HG03066 (cell line): ENCODE results near the gene AADACL3.
"Not testable (repeated sequence)": the region's sequence is repeated elsewhere in the genome, so short reads cannot be mapped to it uniquely, and the experiment has no call there.

Experiments
- ATAC-seq: cut with Tn5 transposase; IDR thresholded peaks from one replicate; pipeline ENCODE4 v1.9.1; 2021; ENCODE audit warnings: low read depth; ENCODE audit not compliant: unreplicated experiment

AADACL3 gene

GRCh38 chr1:12713651-12714050 lies 2.3 kb upstream of the AADACL3 start:
- not testable (repeated sequence) for ATAC-seq

DNA sequence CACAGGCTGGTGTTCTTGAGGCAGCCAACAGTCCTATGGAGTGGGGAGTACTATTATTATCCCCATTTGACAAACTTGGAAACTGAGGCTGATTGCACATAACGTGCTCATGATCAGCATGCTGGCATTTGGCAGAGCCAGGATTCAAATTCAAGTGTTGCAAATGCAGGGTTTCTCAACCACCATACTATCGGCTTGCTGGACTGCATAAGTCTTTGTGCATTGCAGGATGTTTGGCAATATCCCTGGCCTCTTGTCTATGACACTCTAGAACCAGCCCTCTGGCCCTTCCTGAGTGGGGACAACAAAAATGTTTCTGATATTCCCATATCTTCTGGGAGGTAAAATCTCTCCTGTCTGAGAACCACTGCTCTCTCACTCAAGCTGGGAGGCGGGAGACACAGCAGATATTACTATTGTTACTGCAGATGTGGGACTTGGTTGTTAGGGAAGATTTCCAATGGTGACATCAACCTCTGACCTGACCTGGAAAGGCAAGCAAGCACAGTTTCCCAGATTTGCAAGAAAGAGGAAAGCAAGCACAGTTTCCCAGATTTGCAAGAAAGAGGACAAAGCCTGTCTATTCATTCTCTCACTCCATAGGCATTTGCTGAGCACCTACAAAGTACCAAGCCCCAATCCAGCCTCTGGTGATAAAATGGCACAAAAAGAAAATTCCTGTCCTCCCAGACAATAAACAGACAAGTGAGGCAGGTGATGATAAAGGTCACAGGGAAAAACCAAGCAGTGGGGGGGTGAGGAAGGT lies 1.0 kb upstream of the AADACL3 start:
- ATAC-seq = no peak

GRCh38 chr1:12717301-12717838 lies 1.5 kb downstream of the AADACL3 start:
- no peak for ATAC-seq

DNA sequence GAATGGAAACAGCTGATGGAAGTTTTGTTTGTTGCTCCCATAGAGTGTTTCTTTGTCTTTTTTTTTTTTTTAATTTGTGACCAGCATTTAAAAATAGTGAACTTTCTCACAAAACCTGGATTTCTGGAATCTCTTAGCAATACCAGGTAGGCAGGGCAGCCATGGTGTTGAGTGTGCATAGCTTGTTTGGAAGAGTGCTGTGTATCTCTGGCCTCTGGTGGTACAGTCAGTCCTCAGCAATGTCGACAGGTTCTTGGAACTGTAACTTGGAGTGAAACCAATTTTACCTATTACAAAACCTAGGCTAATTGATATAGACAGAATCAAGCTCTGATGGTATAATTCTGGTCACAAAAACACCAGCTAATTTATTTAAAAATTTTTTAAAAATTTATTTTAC lies 6.7 kb downstream of the AADACL3 start:
- no peak for ATAC-seq

DNA sequence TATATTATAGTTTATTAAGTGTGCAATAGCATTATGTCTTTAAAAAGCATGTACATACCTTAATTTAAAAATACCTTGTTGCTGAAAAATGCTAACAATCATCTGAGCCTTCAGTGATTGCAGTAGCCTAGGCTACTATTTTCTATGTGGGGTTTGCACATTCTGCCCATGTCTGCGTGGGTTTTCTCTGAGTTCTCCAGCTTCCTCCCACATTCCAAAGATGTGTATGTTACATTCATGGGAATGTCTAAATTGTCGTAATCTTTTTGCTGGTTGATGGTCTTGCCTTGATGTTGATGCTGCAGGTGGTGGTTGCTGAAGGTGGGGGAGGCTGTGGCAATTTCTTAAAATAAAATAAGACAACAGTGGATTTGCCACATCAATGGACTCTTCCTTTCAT lies 12.5 kb downstream of the AADACL3 start:
- ATAC-seq = no peak

- ATAC-seq = no peak
Measured at GRCh38 chr1:12730156-12730555, 14.2 kb downstream of the AADACL3 start.

DNA sequence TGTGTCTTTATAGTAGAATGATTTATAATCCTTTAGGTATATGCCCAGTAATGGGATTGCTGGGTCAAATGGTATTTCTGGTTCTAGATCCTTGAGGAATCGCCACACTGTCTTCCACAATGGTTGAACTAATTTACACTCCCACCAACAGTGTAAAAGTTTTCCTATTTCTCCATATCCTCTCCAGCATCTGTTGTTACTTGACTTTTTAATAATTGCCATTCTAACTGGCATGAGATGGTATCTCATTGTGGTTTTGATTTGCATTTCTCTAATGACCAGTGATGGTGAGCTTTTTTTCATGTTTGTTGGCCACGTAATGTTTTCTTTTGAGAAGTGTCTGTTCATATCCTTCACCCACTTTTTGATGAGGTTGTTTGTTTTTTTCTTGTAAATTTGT lies 15.2 kb downstream of the AADACL3 start:
- ATAC-seq = not testable (repeated sequence)

DNA sequence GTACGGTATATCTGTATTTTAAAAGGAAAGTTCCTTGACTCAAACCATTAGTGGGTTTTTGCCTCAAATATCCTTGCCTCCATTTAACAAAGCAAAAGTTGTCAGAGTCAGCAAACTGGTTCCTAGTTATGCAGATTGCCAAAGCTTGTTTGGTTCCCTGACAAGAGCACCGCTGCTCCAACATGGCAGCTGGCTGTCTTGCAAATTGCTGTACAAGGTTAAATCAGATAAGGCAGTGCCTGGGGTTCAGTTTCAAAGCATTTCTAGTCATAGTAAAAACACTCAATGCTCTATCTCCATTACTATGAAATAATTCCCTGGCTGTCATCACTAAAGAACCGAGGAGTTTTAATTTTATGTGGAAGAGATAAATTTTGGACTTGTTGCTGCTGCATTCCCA lies 18.7 kb downstream of the AADACL3 start:
- no peak for ATAC-seq

DNA sequence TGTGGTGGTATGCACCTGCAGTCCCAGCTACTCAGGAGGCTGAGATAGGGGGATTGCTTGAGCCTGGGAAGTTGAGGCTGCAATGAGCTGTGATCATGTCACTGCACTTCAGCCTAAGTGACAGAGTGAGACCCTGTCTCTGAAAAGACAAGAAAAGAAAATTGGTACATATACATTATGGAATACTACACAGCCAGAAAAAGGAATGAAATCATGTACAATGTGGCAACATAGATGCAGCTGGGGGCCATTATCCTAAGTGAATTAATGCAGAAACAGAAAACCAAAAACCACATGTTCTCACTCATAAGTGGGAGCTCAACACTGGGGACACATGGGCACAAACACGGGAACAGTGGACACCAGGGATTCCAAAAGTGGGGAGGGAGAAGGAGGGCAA lies 23.0 kb downstream of the AADACL3 start:
- ATAC-seq = no peak

GRCh38 chr1:12739613-12740012 lies 23.7 kb downstream of the AADACL3 start:
- no peak for ATAC-seq

DNA sequence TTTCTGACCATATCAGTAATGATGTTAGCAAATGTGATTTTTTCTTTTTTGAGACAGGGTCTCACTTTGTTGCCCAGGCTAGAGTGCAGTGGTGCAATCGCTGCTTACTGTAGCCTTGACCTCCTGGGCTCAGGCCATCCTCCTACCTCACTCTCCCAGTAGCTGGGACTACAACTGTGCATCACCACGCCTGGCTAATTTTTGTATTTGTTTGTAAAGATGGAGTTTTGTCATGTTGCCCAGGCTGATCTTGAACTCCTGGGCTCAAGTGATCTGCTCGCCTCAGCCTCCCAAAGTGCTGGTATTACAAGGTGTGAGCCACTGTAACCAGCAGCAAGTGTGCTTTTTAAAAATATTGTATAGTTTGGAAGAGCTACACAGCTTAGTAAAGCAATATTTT lies 26.0 kb downstream of the AADACL3 start:
- no peak for ATAC-seq

DNA sequence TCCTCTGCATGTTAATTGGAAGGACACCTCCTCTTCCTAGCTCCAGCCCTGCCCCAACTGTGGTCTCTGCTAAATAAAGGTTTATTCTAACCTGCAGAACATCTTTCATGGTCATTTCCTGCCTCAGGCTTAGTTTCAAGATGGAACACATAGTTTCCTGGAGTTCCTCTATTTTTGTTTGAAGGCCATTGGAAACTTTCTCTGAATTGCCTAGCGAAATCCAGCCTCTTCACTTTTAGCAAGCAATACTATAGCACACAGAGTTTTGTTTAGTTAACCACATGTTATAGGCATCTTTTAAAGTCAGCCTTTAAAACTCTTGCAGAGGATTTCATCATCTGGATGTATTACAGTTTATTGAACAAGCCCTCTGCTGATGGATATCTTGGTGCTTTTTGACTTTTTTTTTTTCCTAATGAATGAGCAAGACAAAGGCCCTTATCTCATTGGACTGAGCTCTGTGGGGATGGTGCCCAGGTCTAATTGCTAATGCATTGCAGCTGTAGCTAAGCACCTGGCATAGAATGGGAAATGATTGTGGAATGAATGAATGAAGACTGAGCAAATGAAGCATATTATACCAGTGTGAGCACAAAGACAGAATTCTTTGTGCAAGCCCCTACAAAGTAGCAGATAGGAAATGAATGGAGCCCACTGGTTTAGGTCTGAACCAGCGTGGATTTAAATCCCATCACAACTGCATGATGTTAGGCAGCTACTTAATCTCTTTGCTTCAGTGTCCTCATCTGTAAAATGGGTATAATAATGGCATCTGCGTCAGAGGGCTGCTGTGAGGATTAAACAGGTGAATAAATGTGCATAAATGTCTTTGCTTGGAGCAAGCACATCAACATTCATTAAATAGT lies 29.4 kb downstream of the AADACL3 start:
- ATAC-seq = no peak

- no peak for ATAC-seq
Measured at GRCh38 chr1:12745992-12746323, 30.0 kb downstream of the AADACL3 start, which contains the start of gene CFAP107. Gene CFAP107 (plus strand): TSS chr1:12746200. CDS start chr1:12746431, 231 bp downstream.

- no peak for ATAC-seq
Measured at GRCh38 chr1:12748778-12749355, 33.0 kb downstream of the AADACL3 start.

- no peak for ATAC-seq
Measured at GRCh38 chr1:12754738-12755137, 38.8 kb downstream of the AADACL3 start.

DNA sequence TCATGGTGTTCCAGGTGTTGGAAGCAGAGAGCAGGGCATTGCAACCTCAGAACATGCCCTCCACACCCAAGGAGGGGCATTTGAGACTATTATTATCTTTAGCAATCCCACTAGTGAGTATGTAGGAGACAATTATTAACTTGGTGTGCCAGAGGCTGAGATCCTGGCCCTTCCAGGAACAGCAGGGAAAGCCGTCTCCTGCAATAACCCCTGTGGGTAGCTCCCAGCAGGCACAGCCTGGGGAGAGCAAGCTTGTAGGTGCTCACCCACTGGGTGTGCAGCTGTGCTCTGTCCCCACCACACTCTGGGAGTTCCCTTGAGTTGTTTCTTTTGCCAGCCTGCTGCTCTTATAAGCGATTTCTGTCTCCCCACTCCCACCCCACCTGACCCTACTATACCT lies 40.4 kb downstream of the AADACL3 start:
- no peak for ATAC-seq

- no peak for ATAC-seq
Measured at GRCh38 chr1:12756768-12757413, 41.0 kb downstream of the AADACL3 start.

- no peak for ATAC-seq
Measured at GRCh38 chr1:12757836-12758235, 41.9 kb downstream of the AADACL3 start.

DNA sequence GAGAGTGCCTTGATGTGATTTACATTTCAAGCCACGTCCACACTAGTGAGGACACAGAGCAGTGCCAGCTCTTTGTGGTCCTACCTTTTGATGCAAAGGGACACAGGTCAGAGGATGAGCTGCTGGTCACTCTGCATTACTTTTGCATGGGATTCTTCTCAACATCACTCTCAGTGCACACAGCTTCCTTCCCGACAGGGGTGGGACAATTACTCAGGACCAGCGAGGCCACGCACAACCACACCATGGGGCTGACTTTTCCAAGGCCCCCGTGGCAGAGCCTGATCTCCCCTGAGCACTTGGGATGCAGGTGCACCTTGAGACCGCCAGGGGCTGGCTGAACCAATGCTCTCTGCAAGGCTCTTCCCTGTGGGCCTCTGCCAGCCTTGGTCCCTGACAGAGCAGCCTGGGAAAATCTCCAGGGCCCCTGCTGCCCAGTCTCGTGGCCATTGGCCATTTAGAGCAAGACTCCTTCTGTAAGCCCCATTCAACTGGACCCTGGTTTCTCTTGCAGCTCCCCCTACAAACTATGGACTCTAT lies 44.4 kb downstream of the AADACL3 start:
- ATAC-seq = no peak

DNA sequence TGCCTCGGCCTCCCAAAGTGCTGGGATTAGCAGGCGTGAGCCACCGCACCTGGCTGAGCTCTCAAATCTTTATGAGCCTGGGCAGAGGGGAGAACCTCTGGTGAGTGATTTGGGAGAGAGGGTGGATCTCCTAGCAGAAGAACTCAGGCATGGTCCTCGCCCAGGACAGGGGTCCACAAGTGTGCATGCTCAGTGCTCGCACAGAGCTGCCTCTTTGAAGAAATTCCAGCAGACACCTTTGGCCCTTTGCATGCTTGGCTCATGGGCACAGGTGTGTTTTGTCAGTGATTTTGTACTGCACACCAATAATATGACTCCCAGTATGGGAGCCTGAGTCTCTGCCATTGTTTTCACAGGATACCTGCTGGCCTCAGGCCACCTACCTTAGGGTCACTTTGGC lies 45.9 kb downstream of the AADACL3 start:
- no peak for ATAC-seq
